ENCODE data around the gene GAA. TPM values are rescaled to one million over a fixed set of nuclear protein-coding genes. Genes with fewer than 3 reads are reported as not detected.

The GAA gene
- total and polyA plus RNA-seq, 2 of the 8 experiments (the other 6 are each of a cell fraction or from before 2014, with no cell fraction given), result 14.8 to 30.0 TPM

- Histone ChIP-seq H3K79me2 (ENCODE audit: control insufficient read depth in 1 of 2, insufficient read depth in 2 of 2, low read length in 2 of 2) (no peaks in the 10 kb centered on the region), H3K4me1 (replicated peaks in 1 of 4; ENCODE audit: control insufficient read depth in 3 of 4, insufficient read depth in 4 of 4, low read length in 3 of 4) (peaks cover 0 to 4% (median 3%) of the 10 kb centered on the region in 4 experiments; a peak in 3 of 7 replicates), H3K9me3 (ENCODE audit: insufficient read depth in 2 of 2, low read depth in 1 of 2, low read length in 1 of 2) (no peaks in the 10 kb centered on the region), H2BK12ac (ENCODE audit: low read depth, low read length) (no peak overlapping the region), H2AFZ (ENCODE audit: low read length) (no peak overlapping the region), H2AK5ac (ENCODE audit: low read depth, low read length) (no peak overlapping the region), H3K23me2 (ENCODE audit: low read depth, low read length) (no peaks in the 10 kb centered on the region), H3K4me3 (ENCODE audit: extremely low read depth in 1 of 4, insufficient read depth in 2 of 4, low read depth in 3 of 4, low read length in 4 of 4) (no peak overlapping the region), H2BK20ac (ENCODE audit: low read length) (no peak overlapping the region), H3K56ac (replicated peaks; ENCODE audit: insufficient read length, low read depth, low read length) (no peak overlapping the region), H3K4me2 (ENCODE audit: insufficient read depth in 1 of 2, low read depth in 2 of 2, low read length in 2 of 2) (no peak overlapping the region), H4K8ac (ENCODE audit: extremely low read depth, insufficient read depth, low read length) (no peak overlapping the region), H4K5ac (ENCODE audit: insufficient read length, low read depth, low read length) (no peak overlapping the region), H2BK15ac (ENCODE audit: low read length) (no peak overlapping the region), H3K14ac (ENCODE audit: insufficient read length) (no peak overlapping the region), H2BK5ac (ENCODE audit: low read depth, low read length) (no peak overlapping the region), H3K9ac (replicated peaks in 1 of 4; ENCODE audit: extremely low read depth in 1 of 4, low read depth in 3 of 4, low read length in 3 of 4) (no peak overlapping the region), H3K4ac (replicated peaks; ENCODE audit: insufficient read length, low read depth, low read length) (no peak overlapping the region), H3K79me1 (ENCODE audit: low read depth, low read length) (no peaks in the 10 kb centered on the region), H3K18ac (ENCODE audit: extremely low read depth, low read length) (no peak overlapping the region), H4K91ac (replicated peaks; ENCODE audit: insufficient read length, low read length) (no peak overlapping the region), H4K20me1 (replicated peaks in 1 of 2; ENCODE audit: control insufficient read depth in 1 of 2, insufficient read depth in 2 of 2, low read length in 2 of 2) (no peaks in the 10 kb centered on the region), H3K27ac (ENCODE audit: low read depth, low read length) (no peak overlapping the region), H3K23ac (ENCODE audit: insufficient read length) (no peak overlapping the region), H3K36me3 (ENCODE audit: control insufficient read depth in 2 of 4, insufficient read depth in 4 of 4, low read length in 3 of 4) (no peaks in the 10 kb centered on the region), H2BK120ac (replicated peaks; ENCODE audit: low read depth, low read length) (no peak overlapping the region), H3K27me3 (replicated peaks in 1 of 4; ENCODE audit: control insufficient read depth in 3 of 4, extremely low read depth in 1 of 4, insufficient read depth in 3 of 4, low read length in 3 of 4) (no peaks in the 10 kb centered on the region; a peak in 1 of 7 replicates)
- no peak for FAIRE-seq
- DNase-seq (ENCODE audit: low read depth in 1 of 2, low spot score in 2 of 2), result no peak
- TF ChIP-seq SP2 (IDR thresholded peaks at IDR 0.05; ENCODE audit: low read length) (no peak), MAFK (IDR thresholded peaks at IDR 0.05; ENCODE audit: low read depth, low read length) (no peak), SAP30 (IDR thresholded peaks at IDR 0.05; ENCODE audit: insufficient read depth, insufficient replicate concordance, low read length) (no peak), SP4 (IDR thresholded peaks at IDR 0.05; ENCODE audit: low read length) (no peak), TCF12 (IDR thresholded peaks at IDR 0.05; ENCODE audit: low read depth, low read length) (no peak), GABPA (IDR thresholded peaks at IDR 0.05; ENCODE audit: borderline replicate concordance, insufficient read depth, low read length) (no peak), SUZ12 (IDR thresholded peaks at IDR 0.05; ENCODE audit: low read length) (no peak), YY1 (IDR thresholded peaks at IDR 0.05; ENCODE audit: low read depth, low read length) (no peak), NANOG (IDR thresholded peaks at IDR 0.05; ENCODE audit: insufficient read depth, low read depth, low read length, poor library complexity, severe bottlenecking) (no peak), CBX8 (IDR thresholded peaks at IDR 0.05; ENCODE audit: borderline replicate concordance, low read depth, low read length) (no peak)
- TF ChIP-seq, protein P1, sequence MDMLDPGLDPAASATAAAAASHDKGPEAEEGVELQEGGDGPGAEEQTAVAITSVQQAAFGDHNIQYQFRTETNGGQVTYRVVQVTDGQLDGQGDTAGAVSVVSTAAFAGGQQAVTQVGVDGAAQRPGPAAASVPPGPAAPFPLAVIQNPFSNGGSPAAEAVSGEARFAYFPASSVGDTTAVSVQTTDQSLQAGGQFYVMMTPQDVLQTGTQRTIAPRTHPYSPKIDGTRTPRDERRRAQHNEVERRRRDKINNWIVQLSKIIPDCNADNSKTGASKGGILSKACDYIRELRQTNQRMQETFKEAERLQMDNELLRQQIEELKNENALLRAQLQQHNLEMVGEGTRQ (IDR thresholded peaks at IDR 0.05; ENCODE audit: low read length), result no peak
- CTCF ChIA-PET (ENCODE audit: partially characterized antibody), result interaction anchor here (0.8 to 1.9 kb wide), 4 partner anchors 9 to 308 kb away, joined by 3 to 7 read pairs (median 4); no protein-coding TSS in a partner anchor
- 94% methylated on average over 6 of the region's 6 CpGs; no CpG with 5 or more reads in 1 of the 2 experiments for WGBS, 2 experiments (ENCODE audit: extremely low coverage in 1 of 2, insufficient coverage in 1 of 2, insufficient read length in 1 of 2, insufficient replicate concordance in 2 of 2, low coverage in 1 of 2, low lambda C conversion rate in 2 of 2, missing lambda C conversion rate in 1 of 2)
- POLR2A ChIA-PET (ENCODE audit: partially characterized antibody), result no interaction called here
These were observed 65.1 kb downstream of the GAA start for GRCh38 chr17:80166446-80166845.
